HEK293 (cell line): Measurements from ENCODE around the gene SPRR2B.

Source experiments
- CTCF ChIA-PET: fragments of 350-600 bp; formaldehyde crosslinking; extraction: SDS; loops from one replicate; lab custom pipeline; 2021; ENCODE audit warnings: antibody characterized with exemption; lab: Yijun Ruan, JAX
- POLR2A ChIA-PET: fragments of 300-600 bp; formaldehyde crosslinking; extraction: SDS; loops from one replicate; lab custom pipeline; 2020; ENCODE audit warnings: antibody characterized with exemption, inconsistent platforms; lab: Yijun Ruan, JAX
- H3K27ac ChIP-seq: fragments of 200-500 bp; sonication (Bioruptor generic); 2 replicates; pipeline ENCODE4 v1.5.1; 2014; ENCODE audit warnings: low read depth, low read length, control low read depth, inconsistent platforms; ENCODE audit errors: extremely low read depth
- H3K36me3 ChIP-seq, 2 experiments: fragments of 200-500 bp in 1 of 2; sonication (Bioruptor generic) in 1 of 2; 1 replicate in 1 of 2; 2 replicates in 1 of 2; pipeline ENCODE4 v1.5.1; 2014 to 2017; ENCODE audit warnings: inconsistent platforms in 2 of 2, low read length in 2 of 2; ENCODE audit not compliant: control insufficient read depth in 2 of 2, insufficient read depth in 1 of 2
- H3K4me1 ChIP-seq: fragments of 200-500 bp; sonication (Bioruptor generic); 2 replicates; pipeline ENCODE4 v1.5.1; 2014; ENCODE audit warnings: mild to moderate bottlenecking, low read length, inconsistent platforms; ENCODE audit not compliant: control insufficient read depth, insufficient read depth
- H3K4me3 ChIP-seq: 2 replicates; pipeline ENCODE4 v1.5.1; 2011; ENCODE audit warnings: low read depth, mild to moderate bottlenecking, control low read depth, low read length, moderate library complexity
- H3K9me3 ChIP-seq: fragments of 200-500 bp; sonication (Bioruptor generic); 2 replicates; pipeline ENCODE4 v1.5.1; 2014; ENCODE audit warnings: low read depth, low read length, inconsistent platforms; ENCODE audit not compliant: control insufficient read depth, insufficient read depth
- BCL11A ChIP-seq: fragments of 450-650 bp; formaldehyde crosslinking; IDR thresholded peaks from 2 replicates; pipeline ENCODE4 v1.5.1; 2016; ENCODE audit warnings: low read depth, missing biosample characterization, missing genetic modification characterization
- BCL11B ChIP-seq: fragments of 450-650 bp; formaldehyde crosslinking; IDR thresholded peaks from 2 replicates; pipeline ENCODE4 v1.5.1; 2016; ENCODE audit warnings: low read depth, missing biosample characterization, missing genetic modification characterization
- KLF16 ChIP-seq: fragments of 450-650 bp; formaldehyde crosslinking; IDR thresholded peaks from 2 replicates; pipeline ENCODE4 v1.5.1; 2017; ENCODE audit warnings: missing biosample characterization, missing genetic modification characterization
- SETDB1 ChIP-seq: IDR thresholded peaks from one replicate; pipeline ENCODE4 v1.6.1; 2017; ENCODE audit warnings: mild to moderate bottlenecking, low read length, moderate library complexity, mixed read lengths; ENCODE audit not compliant: insufficient read length
- SP3 ChIP-seq: fragments of 450-650 bp; formaldehyde crosslinking; IDR thresholded peaks from 2 replicates; pipeline ENCODE4 v1.5.1; 2016; ENCODE audit warnings: missing biosample characterization, missing genetic modification characterization
- ZBTB20 ChIP-seq: fragments of 450-650 bp; formaldehyde crosslinking; IDR thresholded peaks from 2 replicates; pipeline ENCODE4 v1.5.1; 2016; ENCODE audit warnings: missing biosample characterization, missing genetic modification characterization
- ZFP37 ChIP-seq: fragments of 450-650 bp; formaldehyde crosslinking; IDR thresholded peaks from 2 replicates; pipeline ENCODE4 v1.5.1; 2016; ENCODE audit warnings: missing biosample characterization, missing genetic modification characterization
- ZNF184 ChIP-seq: fragments of 450-650 bp; IDR thresholded peaks from 2 replicates; pipeline ENCODE4 v1.5.1; 2018; ENCODE audit warnings: missing biosample characterization, mild to moderate bottlenecking, missing genetic modification characterization
- ZNF239 ChIP-seq: fragments of 450-650 bp; formaldehyde crosslinking; IDR thresholded peaks from 2 replicates; pipeline ENCODE4 v1.5.1; 2016; ENCODE audit warnings: missing biosample characterization, missing genetic modification characterization
- ZNF292 ChIP-seq: fragments of 450-650 bp; formaldehyde crosslinking; IDR thresholded peaks from 2 replicates; pipeline ENCODE4 v1.5.1; 2016; ENCODE audit warnings: low read depth, missing biosample characterization, missing genetic modification characterization, borderline replicate concordance
- ZNF311 ChIP-seq: fragments of 450-650 bp; formaldehyde crosslinking; IDR thresholded peaks from 2 replicates; pipeline ENCODE4 v1.5.1; 2017; ENCODE audit warnings: missing biosample characterization, missing genetic modification characterization, borderline replicate concordance
- ZNF354C ChIP-seq: fragments of 450-650 bp; formaldehyde crosslinking; IDR thresholded peaks from 2 replicates; pipeline ENCODE4 v1.5.1; 2016; ENCODE audit warnings: missing biosample characterization, missing genetic modification characterization, low read depth, borderline replicate concordance
- ZNF501 ChIP-seq: fragments of 450-650 bp; formaldehyde crosslinking; IDR thresholded peaks from 2 replicates; pipeline ENCODE4 v1.5.1; 2016; ENCODE audit warnings: missing biosample characterization, missing genetic modification characterization
- ZNF561 ChIP-seq: fragments of 450-650 bp; IDR thresholded peaks from 2 replicates; pipeline ENCODE4 v1.5.1; 2018; ENCODE audit warnings: missing biosample characterization, missing genetic modification characterization, borderline replicate concordance
- ZNF664 ChIP-seq: fragments of 450-650 bp; formaldehyde crosslinking; IDR thresholded peaks from 2 replicates; pipeline ENCODE4 v1.5.1; 2016; ENCODE audit warnings: missing biosample characterization, missing genetic modification characterization
- ZNF701 ChIP-seq: fragments of 450-650 bp; formaldehyde crosslinking; IDR thresholded peaks from 2 replicates; pipeline ENCODE4 v1.5.1; 2016; ENCODE audit warnings: missing biosample characterization, missing genetic modification characterization
- TF ChIP-seq, protein P1 (sequence below): fragments of 450-650 bp; formaldehyde crosslinking; IDR thresholded peaks from 2 replicates; pipeline ENCODE4 v1.5.1; 2016; ENCODE audit warnings: missing biosample characterization, missing genetic modification characterization, borderline replicate concordance
- TF ChIP-seq, protein P2 (sequence below): fragments of 450-650 bp; formaldehyde crosslinking; IDR thresholded peaks from 2 replicates; pipeline ENCODE4 v1.5.1; 2017; ENCODE audit warnings: missing biosample characterization, missing genetic modification characterization

SPRR2B gene

DNA sequence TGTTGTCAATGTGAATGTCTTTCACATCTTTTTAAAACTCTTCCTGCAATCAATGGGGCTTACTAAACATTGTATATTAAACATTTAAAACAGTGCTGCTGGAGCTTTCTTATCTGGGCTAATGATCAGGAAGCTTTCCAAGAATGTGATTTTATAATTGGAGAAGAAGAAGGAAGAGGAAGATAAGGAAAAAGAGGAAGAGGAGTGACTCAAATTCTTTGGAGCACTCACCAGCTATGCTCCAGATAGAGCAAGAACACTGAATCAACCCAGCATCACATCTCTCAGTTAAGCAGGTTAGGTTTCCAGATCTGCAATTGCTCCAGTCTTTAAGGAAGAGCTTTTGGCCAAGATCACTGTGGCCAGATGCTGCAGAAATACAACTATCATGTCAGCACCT is 24.4 kb upstream of the SPRR2B start:
- ChIA-PET POLR2A (no interaction called here), CTCF (no interaction called here)
- Histone ChIP-seq H3K4me3 (no peak overlapping the region), H3K27ac (no peak overlapping the region), H3K36me3 (no peaks in the 10 kb centered on the region), H3K9me3 (no peaks in the 10 kb centered on the region), H3K4me1 (no peaks in the 10 kb centered on the region)
- TF ChIP-seq BCL11B: no peak

DNA sequence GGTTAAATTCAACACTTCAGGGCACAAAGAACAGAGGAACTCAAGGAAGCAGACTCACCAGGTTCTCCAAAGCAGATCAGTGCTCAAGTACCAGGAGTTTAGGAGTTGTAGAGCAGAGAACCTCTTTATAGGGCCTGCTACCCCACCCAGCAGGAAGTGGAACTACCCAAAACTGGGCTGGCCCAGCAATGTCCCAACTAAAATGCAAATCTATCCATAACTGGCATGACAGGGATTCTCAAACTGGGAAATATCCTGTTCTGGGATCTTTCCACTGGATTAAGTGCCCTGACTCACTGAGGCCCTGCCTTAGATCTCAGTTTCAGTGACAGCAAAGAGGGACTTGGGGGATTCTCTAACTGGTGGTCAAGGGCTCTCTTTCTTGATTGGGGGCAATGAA is 23.0 kb upstream of the SPRR2B start, which contains the start of gene SPRR2E:
TSS of gene SPRR2E (minus strand) at position 101 of the 400 bp plus-strand sequence. CDS start 775 bp downstream, outside the sequence.
- H3K36me3 ChIP-seq: no peaks in the 10 kb centered on the region
- POLR2A ChIA-PET: no interaction called here
- TF ChIP-seq, protein P1, sequence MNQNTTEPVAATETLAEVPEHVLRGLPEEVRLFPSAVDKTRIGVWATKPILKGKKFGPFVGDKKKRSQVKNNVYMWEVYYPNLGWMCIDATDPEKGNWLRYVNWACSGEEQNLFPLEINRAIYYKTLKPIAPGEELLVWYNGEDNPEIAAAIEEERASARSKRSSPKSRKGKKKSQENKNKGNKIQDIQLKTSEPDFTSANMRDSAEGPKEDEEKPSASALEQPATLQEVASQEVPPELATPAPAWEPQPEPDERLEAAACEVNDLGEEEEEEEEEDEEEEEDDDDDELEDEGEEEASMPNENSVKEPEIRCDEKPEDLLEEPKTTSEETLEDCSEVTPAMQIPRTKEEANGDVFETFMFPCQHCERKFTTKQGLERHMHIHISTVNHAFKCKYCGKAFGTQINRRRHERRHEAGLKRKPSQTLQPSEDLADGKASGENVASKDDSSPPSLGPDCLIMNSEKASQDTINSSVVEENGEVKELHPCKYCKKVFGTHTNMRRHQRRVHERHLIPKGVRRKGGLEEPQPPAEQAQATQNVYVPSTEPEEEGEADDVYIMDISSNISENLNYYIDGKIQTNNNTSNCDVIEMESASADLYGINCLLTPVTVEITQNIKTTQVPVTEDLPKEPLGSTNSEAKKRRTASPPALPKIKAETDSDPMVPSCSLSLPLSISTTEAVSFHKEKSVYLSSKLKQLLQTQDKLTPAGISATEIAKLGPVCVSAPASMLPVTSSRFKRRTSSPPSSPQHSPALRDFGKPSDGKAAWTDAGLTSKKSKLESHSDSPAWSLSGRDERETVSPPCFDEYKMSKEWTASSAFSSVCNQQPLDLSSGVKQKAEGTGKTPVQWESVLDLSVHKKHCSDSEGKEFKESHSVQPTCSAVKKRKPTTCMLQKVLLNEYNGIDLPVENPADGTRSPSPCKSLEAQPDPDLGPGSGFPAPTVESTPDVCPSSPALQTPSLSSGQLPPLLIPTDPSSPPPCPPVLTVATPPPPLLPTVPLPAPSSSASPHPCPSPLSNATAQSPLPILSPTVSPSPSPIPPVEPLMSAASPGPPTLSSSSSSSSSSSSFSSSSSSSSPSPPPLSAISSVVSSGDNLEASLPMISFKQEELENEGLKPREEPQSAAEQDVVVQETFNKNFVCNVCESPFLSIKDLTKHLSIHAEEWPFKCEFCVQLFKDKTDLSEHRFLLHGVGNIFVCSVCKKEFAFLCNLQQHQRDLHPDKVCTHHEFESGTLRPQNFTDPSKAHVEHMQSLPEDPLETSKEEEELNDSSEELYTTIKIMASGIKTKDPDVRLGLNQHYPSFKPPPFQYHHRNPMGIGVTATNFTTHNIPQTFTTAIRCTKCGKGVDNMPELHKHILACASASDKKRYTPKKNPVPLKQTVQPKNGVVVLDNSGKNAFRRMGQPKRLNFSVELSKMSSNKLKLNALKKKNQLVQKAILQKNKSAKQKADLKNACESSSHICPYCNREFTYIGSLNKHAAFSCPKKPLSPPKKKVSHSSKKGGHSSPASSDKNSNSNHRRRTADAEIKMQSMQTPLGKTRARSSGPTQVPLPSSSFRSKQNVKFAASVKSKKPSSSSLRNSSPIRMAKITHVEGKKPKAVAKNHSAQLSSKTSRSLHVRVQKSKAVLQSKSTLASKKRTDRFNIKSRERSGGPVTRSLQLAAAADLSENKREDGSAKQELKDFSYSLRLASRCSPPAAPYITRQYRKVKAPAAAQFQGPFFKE (tag by site-specific recombination): no peak
- TF ChIP-seq ZNF354C (tag by site-specific recombination) (no peak), ZNF561 (tag by site-specific recombination) (no peak), SETDB1 (no peak), BCL11A (tag by site-specific recombination) (no peak), ZNF239 (no peak), ZNF311 (tag by site-specific recombination) (no peak), ZFP37 (tag by site-specific recombination) (no peak), ZNF184 (tag by site-specific recombination) (no peak), ZNF701 (tag by site-specific recombination) (no peak), SP3 (tag by site-specific recombination) (no peak), ZNF501 (tag by site-specific recombination) (no peak), ZNF664 (tag by site-specific recombination) (no peak), ZNF292 (tag by site-specific recombination) (no peak), ZBTB20 (tag by site-specific recombination) (no peak), KLF16 (tag by site-specific recombination) (no peak)
- TF ChIP-seq, protein P2, sequence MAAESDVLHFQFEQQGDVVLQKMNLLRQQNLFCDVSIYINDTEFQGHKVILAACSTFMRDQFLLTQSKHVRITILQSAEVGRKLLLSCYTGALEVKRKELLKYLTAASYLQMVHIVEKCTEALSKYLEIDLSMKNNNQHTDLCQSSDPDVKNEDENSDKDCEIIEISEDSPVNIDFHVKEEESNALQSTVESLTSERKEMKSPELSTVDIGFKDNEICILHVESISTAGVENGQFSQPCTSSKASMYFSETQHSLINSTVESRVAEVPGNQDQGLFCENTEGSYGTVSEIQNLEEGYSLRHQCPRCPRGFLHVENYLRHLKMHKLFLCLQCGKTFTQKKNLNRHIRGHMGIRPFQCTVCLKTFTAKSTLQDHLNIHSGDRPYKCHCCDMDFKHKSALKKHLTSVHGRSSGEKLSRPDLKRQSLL (tag by site-specific recombination): no peak
- TF ChIP-seq, all 188 proteins: peak for 0
- Histone ChIP-seq H3K27ac (no peak within 1 kb of the TSS), H3K4me1 (no peaks in the 10 kb centered on the region), H3K4me3 (no peak within 1 kb of the TSS), H3K9me3 (no peaks in the 10 kb centered on the region)
- CTCF ChIA-PET: no interaction called here
